ENCODE results near the gene DISP1.
"Not testable (repeated sequence)": the region's sequence is repeated elsewhere in the genome, so short reads cannot be mapped to it uniquely, and the experiment has no call there.

The DISP1 gene

DNA sequence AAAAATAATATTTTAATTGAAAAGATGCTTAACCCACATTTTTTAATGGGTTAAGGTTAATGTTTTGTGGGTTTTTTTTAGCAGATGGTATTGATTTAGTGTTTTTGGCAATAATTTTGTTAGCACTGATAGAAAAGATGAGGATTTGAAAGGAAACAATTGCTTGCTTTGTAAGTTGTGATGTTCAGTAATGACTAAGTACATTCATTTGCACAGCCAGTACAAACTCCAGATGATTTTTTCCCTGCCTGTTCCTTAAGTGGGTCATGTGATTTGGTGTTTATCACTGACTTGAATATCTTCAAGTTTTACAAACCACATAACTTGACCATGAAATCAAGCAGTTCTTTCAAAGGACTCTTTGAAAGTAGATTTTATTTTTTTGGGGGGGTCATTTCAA, 15.0 kb downstream of the DISP1 start:
- Histone ChIP-seq H3K36me3 (ENCODE audit: insufficient read depth, low read length) (no peaks in the 10 kb centered on the region), H3K9ac (ENCODE audit: insufficient read length) (no peak overlapping the region), H3K27ac (peak overlapping the region; percentile 50), H3K9me3 (ENCODE audit: low read depth, low read length) (no peaks in the 10 kb centered on the region), H3K4me3 (no peak overlapping the region)
- no peak for TF ChIP-seq FOXP2 (optimal IDR thresholded peaks at IDR 0.05; ENCODE audit: control extremely low read depth, extremely low read length, insufficient read depth)
- no peak for TF ChIP-seq EZH2 (IDR thresholded peaks at IDR 0.05)
- no peak for TF ChIP-seq POLR2AphosphoS5 (IDR thresholded peaks at IDR 0.05; ENCODE audit: borderline replicate concordance, low read depth, low read length)
- DNase-seq (ENCODE audit: low read depth, low spot score): no peak

DNA sequence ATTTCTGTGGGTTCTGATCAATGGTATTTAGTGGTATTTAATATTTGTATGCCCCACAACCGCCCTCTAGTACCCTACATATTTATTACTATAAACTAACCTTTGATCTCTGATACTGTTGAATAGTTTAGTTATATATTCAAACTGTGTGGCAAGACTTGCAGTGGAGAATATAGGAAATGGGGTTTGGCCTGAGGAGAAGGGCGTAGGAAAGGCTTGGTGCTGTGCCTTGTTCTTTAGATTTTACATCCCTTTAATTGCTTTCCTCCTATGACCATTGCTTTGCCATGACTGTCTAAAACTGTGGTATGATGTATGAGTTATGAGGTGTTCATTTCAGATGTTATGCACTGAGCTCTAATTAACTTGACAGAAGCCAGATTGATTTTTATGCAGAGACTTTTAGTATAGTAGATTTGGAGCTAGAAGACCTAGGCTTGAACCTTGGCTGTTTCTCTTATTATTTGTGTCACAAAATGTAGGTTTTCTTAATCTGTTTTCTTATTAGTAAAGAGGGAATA, 18.6 kb downstream of the DISP1 start:
- no peak overlapping the region for H3K9ac ChIP-seq (ENCODE audit: insufficient read length)
- H3K9me3 ChIP-seq (ENCODE audit: low read depth, low read length): no peaks in the 10 kb centered on the region; the same call in 1 of the 2 replicates
- TF ChIP-seq EZH2 (IDR thresholded peaks at IDR 0.05) (no peak), FOXP2 (optimal IDR thresholded peaks at IDR 0.05; ENCODE audit: control extremely low read depth, extremely low read length, insufficient read depth) (no peak), POLR2AphosphoS5 (IDR thresholded peaks at IDR 0.05; ENCODE audit: borderline replicate concordance, low read depth, low read length) (no peak)
- no peak overlapping the region for H3K27ac ChIP-seq
- no peak overlapping the region for H3K4me3 ChIP-seq
- no peaks in the 10 kb centered on the region for H3K36me3 ChIP-seq (ENCODE audit: insufficient read depth, low read length)
- no peak for DNase-seq (ENCODE audit: low read depth, low spot score)

DNA sequence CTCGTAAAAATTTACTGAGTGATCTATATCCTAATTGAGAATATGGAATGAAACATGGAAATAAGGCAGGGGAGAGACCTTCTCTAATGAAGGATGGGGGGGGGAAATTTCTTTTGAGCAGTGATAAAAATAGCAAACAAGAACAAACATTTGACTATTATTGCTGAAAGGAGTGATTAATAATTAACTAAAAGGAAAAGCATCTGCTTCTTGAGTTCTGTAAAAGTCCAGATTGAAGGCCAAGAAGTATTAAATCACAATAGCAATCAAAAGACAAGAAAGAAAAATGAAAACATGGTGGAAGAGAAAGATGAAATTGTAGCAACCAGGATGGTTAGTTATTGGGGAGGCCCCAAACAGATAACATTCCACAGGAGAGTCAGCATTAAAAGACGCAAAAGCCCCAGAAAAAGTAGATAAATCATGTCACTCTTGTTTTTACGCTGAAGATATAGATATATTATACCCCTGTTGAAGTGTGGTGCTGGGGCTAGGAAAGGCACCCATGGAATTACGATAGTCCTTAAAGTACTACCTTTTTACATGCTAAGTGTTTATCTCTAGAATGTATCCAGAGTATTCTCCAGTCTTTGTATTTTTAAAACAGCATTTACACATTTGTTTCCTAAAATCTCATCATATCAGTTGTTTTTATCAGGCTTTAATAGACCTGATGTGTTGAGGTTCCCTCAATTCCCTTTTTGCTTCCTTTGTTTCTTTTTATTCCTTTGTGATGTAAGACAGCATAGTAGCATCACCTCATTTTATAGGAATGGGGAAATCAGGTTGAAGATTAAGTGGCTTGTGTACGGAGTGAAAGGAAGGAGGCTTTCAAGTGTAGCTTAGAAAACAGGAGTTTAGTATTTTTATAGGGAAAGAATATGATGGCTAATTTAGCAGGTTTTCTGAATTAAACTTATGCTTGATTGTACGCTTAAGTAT, 28.9 kb downstream of the DISP1 start:
- TF ChIP-seq EZH2 (IDR thresholded peaks at IDR 0.05) (no peak), FOXP2 (optimal IDR thresholded peaks at IDR 0.05; ENCODE audit: control extremely low read depth, extremely low read length, insufficient read depth) (no peak), POLR2AphosphoS5 (IDR thresholded peaks at IDR 0.05; ENCODE audit: borderline replicate concordance, low read depth, low read length) (no peak)
- H3K36me3 ChIP-seq (ENCODE audit: insufficient read depth, low read length): no peaks in the 10 kb centered on the region
- DNase-seq (ENCODE audit: low read depth, low spot score): no peak
- no peaks in the 10 kb centered on the region for H3K9me3 ChIP-seq (ENCODE audit: low read depth, low read length)
- peak overlapping the region; percentile 70 for H3K27ac ChIP-seq
- peak overlapping the region; percentile 30 for H3K9ac ChIP-seq (ENCODE audit: insufficient read length)
- H3K4me3 ChIP-seq: peak overlapping the region; percentile 44

DNA sequence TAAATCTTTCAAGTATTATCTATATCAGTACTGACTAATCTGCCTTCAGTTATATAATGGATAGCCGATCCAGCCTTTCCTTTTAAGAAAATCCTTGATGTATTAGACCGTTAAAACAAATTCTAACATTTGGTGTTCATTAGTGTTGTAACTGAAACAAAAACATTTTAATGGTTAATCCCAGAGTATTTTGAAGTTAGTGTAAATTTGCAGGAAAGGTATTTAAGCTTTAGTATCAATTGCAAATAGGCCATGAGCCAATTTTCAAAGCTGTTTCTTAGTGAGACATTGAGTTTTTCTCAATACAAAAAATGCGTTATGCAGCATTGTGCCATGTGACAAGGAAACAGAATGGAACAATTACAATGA, 29.6 kb downstream of the DISP1 start:
- H3K36me3 ChIP-seq (ENCODE audit: insufficient read depth, low read length): no peaks in the 10 kb centered on the region
- no peaks in the 10 kb centered on the region for H3K9me3 ChIP-seq (ENCODE audit: low read depth, low read length)
- peak overlapping the region; percentile 44 for H3K4me3 ChIP-seq
- no peak for DNase-seq (ENCODE audit: low read depth, low spot score)
- H3K27ac ChIP-seq: peak overlapping the region; percentile 70
- TF ChIP-seq POLR2AphosphoS5 (IDR thresholded peaks at IDR 0.05; ENCODE audit: borderline replicate concordance, low read depth, low read length) (no peak), EZH2 (IDR thresholded peaks at IDR 0.05) (no peak), FOXP2 (optimal IDR thresholded peaks at IDR 0.05; ENCODE audit: control extremely low read depth, extremely low read length, insufficient read depth) (no peak)
- H3K9ac ChIP-seq (ENCODE audit: insufficient read length): peak overlapping the region; percentile 30

DNA sequence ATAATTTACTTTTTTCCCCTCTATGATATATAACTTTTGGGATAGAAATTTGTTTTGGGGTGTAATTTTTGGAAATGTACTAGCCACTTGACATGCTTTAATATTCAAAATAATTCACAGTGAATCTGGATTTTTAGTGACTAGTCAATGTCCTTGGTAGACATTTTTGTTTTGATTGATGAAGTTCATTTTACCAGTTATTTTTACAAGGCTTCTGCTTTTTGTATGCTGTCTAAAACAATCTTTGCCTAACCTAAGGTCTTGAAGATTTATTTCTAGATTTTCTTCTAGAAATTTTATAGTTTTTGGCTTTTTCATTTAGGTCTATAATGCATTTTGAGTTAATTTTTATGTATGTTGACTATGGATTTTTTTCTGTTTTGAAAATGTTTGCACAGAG, 30.9 kb downstream of the DISP1 start:
- Histone ChIP-seq H3K27ac (no peak overlapping the region), H3K36me3 (ENCODE audit: insufficient read depth, low read length) (no peaks in the 10 kb centered on the region), H3K9ac (ENCODE audit: insufficient read length) (no peak overlapping the region), H3K9me3 (ENCODE audit: low read depth, low read length) (no peaks in the 10 kb centered on the region), H3K4me3 (no peak overlapping the region)
- TF ChIP-seq POLR2AphosphoS5 (IDR thresholded peaks at IDR 0.05; ENCODE audit: borderline replicate concordance, low read depth, low read length) (no peak), FOXP2 (optimal IDR thresholded peaks at IDR 0.05; ENCODE audit: control extremely low read depth, extremely low read length, insufficient read depth) (no peak)
- no peak for DNase-seq (ENCODE audit: low read depth, low spot score)

DNA sequence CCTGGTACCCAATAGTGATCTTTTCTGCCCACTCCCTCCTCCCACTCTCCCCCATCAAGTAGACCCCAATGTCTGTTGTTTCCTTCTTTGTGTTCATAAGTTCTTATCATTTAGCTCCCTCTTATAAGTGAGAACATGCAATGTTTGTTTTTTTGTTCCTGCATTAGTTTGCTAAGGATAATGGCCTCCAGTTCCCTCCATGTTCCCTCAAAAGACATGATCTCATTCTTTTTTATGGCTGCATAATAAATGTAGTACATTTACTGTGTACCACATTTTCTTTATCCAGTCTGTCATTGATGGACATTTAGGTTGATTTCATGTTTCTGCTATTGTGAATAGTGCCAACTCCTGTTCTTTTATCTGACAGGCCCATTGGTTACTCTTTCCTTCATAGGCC, 35.7 kb downstream of the DISP1 start:
- not testable (repeated sequence) for DNase-seq (ENCODE audit: low read depth, low spot score); H3K9me3 ChIP-seq (ENCODE audit: low read depth, low read length); H3K27ac ChIP-seq; H3K36me3 ChIP-seq (ENCODE audit: insufficient read depth, low read length); H3K4me3 ChIP-seq; H3K9ac ChIP-seq (ENCODE audit: insufficient read length)

DNA sequence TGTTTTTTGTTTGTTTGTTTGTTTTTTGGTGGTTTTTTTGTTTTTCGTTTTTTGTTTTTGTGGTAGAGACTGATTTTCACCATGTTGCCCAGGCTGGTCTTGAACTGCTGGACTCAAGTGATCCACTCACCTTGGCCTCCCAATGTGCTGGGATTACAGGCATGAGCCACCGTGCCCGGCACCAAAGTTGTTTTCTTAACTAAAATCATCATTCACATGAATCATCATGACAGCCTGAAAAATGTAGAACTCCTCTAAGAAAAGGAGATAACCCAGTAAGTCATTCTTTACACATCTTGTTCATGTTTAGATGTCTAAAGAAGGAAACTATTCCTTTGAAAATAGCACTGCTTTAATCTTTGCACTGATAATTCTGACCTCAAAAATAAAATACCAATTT, 37.5 kb downstream of the DISP1 start:
- TF ChIP-seq POLR2AphosphoS5 (IDR thresholded peaks at IDR 0.05; ENCODE audit: borderline replicate concordance, low read depth, low read length) (no peak), EZH2 (IDR thresholded peaks at IDR 0.05) (no peak)
- no peak overlapping the region for H3K4me3 ChIP-seq
- H3K36me3 ChIP-seq (ENCODE audit: insufficient read depth, low read length): no peaks in the 10 kb centered on the region
- no peaks in the 10 kb centered on the region for H3K9me3 ChIP-seq (ENCODE audit: low read depth, low read length)
- no peak for DNase-seq (ENCODE audit: low read depth, low spot score)
- H3K9ac ChIP-seq (ENCODE audit: insufficient read length): no peak overlapping the region
- no peak overlapping the region for H3K27ac ChIP-seq

DNA sequence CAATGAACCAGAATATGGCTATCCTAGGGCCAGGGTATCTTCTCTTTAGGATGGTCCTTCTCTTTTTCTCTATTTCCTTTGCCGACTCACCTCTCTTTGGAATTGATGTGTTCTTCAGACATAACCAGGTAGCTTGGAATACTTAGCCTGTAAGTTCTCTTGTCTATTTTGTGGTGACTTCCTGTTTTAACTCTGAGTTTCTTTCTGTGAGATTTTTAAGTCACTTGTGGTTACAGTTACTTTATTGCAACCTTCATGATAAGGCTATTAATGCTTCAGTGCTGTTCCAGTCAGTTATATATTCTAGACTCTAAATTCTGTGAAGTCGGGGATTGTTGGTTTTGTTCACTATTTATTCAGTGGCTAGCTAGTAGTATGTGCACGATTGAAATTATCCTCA, 46.2 kb downstream of the DISP1 start:
- Histone ChIP-seq H3K9ac (ENCODE audit: insufficient read length) (no peak overlapping the region), H3K9me3 (ENCODE audit: low read depth, low read length) (peaks cover 5% of the 10 kb centered on the region; the same call in 1 of the 2 replicates), H3K36me3 (ENCODE audit: insufficient read depth, low read length) (no peaks in the 10 kb centered on the region), H3K4me3 (no peak overlapping the region), H3K27ac (no peak overlapping the region; the same call in 1 of the 2 replicates)
- TF ChIP-seq POLR2AphosphoS5 (IDR thresholded peaks at IDR 0.05; ENCODE audit: borderline replicate concordance, low read depth, low read length): no peak
- no peak for TF ChIP-seq FOXP2 (optimal IDR thresholded peaks at IDR 0.05; ENCODE audit: control extremely low read depth, extremely low read length, insufficient read depth)
- no peak for TF ChIP-seq EZH2 (IDR thresholded peaks at IDR 0.05)
- DNase-seq (ENCODE audit: low read depth, low spot score): peak; percentile 3
